ENCODE measurements around the gene MRPL32. TPM values are rescaled to one million over a fixed set of nuclear protein-coding genes. Genes with fewer than 3 reads are reported as not detected.

MRPL32 gene
- total and polyA plus RNA-seq, 2 of the 13 experiments (the other 11 are each of a cell fraction or from before 2014, with no cell fraction given) = 39.0 to 81.2 TPM

- TF ChIP-seq, protein P1, sequence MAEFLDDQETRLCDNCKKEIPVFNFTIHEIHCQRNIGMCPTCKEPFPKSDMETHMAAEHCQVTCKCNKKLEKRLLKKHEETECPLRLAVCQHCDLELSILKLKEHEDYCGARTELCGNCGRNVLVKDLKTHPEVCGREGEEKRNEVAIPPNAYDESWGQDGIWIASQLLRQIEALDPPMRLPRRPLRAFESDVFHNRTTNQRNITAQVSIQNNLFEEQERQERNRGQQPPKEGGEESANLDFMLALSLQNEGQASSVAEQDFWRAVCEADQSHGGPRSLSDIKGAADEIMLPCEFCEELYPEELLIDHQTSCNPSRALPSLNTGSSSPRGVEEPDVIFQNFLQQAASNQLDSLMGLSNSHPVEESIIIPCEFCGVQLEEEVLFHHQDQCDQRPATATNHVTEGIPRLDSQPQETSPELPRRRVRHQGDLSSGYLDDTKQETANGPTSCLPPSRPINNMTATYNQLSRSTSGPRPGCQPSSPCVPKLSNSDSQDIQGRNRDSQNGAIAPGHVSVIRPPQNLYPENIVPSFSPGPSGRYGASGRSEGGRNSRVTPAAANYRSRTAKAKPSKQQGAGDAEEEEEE (CRISPR knock-in tag; IDR thresholded peaks at IDR 0.05; ENCODE audit: borderline replicate concordance) = no peak
These were observed 27.4 kb downstream of the MRPL32 start (continued) for GRCh38 chr7:42959549-42959948.

DNA sequence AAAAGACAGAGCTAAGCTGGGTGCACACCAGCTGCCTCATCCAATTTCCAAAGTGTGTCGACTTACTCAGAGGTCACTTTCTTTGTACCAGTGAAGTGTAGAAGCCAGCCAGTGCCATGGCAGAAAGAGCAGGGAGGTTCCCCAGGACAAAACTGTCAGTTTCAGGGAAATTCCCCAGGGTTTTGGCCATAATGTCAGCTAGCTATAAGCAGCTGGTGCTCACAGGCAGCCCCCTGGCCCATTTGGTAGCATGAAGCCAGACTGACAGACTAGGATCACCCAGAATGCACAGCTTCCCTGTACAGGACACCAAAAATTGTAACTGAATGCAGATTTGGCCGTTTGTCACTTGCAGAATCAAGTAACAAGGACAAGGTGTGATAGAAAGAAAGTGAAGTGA is 28.6 kb downstream of the MRPL32 start:
- Histone ChIP-seq H3K9ac (ENCODE audit: insufficient read depth, low read depth, low read length) (no peak overlapping the region), H2AFZ (ENCODE audit: low read length) (no peak overlapping the region), H3K9me3 (ENCODE audit: low read length) (peaks cover 4% of the 10 kb centered on the region; the same call in 1 of the 2 replicates), H3K4me1 (ENCODE audit: insufficient read depth, low read length) (no peaks in the 10 kb centered on the region), H4K20me1 (ENCODE audit: insufficient read depth, low read length) (no peaks in the 10 kb centered on the region), H3K4me3 (replicated peaks in 1 of 3; ENCODE audit: insufficient read depth in 1 of 3, low read depth in 2 of 3, low read length in 3 of 3) (no peak overlapping the region), H3K27me3 (ENCODE audit: control insufficient read depth in 1 of 2, insufficient read depth in 2 of 2, low read length in 2 of 2) (0 out of 5 replicates have a peak, but pooled peaks cover 0 to 1% of the 10 kb centered on the region in 2 experiments), H3K27ac (ENCODE audit: extremely low read length, insufficient read depth, low read length) (no peak overlapping the region), H3K36me3 (replicated peaks in 1 of 2; ENCODE audit: control insufficient read depth in 1 of 2, insufficient read depth in 2 of 2, low read length in 2 of 2) (no peaks in the 10 kb centered on the region), H3K4me2 (ENCODE audit: low read depth, low read length) (no peak overlapping the region), H3K79me2 (ENCODE audit: insufficient read depth, low read length) (no peaks in the 10 kb centered on the region)
- in situ Hi-C loops (cut with HindIII; ENCODE audit: extremely low pct_ligation_motif_present, low pct_unique_long_range_greater_than_20kb) (no loop called here), intact Hi-C loops (cut with micrococcal nuclease; ENCODE audit: unreplicated experiment) (no loop called here)
- no peak for ATAC-seq
- no peak for TF ChIP-seq ZNF672 (CRISPR knock-in tag; IDR thresholded peaks at IDR 0.05)
- no peak for TF ChIP-seq ZNF597 (CRISPR knock-in tag; IDR thresholded peaks at IDR 0.05)
- DNase-seq (ENCODE audit: low spot score) = no peak
- 0% methylated on average over 2 of the region's 2 CpGs for WGBS (ENCODE audit: low lambda C conversion rate)
- POLR2A ChIA-PET = no interaction called here
- no peak for FAIRE-seq
- BruUV-seq (replicated peaks) = no TSS peak
- CTCF ChIA-PET (ENCODE audit: low intra/inter-chr PET ratio, low total read pairs) = no interaction called here

DNA sequence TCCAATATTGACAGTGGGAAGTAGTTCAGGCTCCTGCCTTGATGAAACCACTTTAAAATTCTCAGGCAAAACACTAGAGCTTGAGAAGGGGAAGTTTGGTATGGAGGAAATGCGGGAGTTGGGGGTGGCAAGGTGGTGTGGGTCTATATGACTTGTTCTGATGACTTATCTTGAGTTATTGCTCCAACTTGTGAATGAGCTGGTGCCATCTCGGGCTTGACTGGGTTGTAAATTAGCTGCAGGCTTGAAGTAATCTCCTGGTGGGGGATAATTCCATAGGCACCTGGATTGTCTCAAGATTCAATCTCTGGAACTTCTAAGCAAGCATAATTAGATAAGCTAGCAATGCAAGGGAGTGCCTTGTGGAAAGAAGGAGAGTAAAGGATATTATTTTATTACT is 29.0 kb downstream of the MRPL32 start:
- no peak overlapping the region for H3K4me2 ChIP-seq (ENCODE audit: low read depth, low read length)
- peaks cover 4% of the 10 kb centered on the region; the same call in 1 of the 2 replicates for H3K9me3 ChIP-seq (ENCODE audit: low read length)
- no peaks in the 10 kb centered on the region for H3K79me2 ChIP-seq (ENCODE audit: insufficient read depth, low read length)
- BruUV-seq (replicated peaks) = no TSS peak
- H2AFZ ChIP-seq (ENCODE audit: low read length) = no peak overlapping the region
- CTCF ChIA-PET (ENCODE audit: low intra/inter-chr PET ratio, low total read pairs) = no interaction called here
- in situ Hi-C loops (cut with HindIII; ENCODE audit: extremely low pct_ligation_motif_present, low pct_unique_long_range_greater_than_20kb) = no loop called here
- 0 out of 5 replicates have a peak, but pooled peaks cover 0 to 1% of the 10 kb centered on the region in 2 experiments for H3K27me3 ChIP-seq (ENCODE audit: control insufficient read depth in 1 of 2, insufficient read depth in 2 of 2, low read length in 2 of 2)
- 0% methylated on average over 2 of the region's 2 CpGs for WGBS (ENCODE audit: low lambda C conversion rate)
- FAIRE-seq (no peak), ATAC-seq (no peak), DNase-seq (ENCODE audit: low spot score) (no peak)
- H3K4me3 ChIP-seq (replicated peaks in 1 of 3; ENCODE audit: insufficient read depth in 1 of 3, low read depth in 2 of 3, low read length in 3 of 3) = no peak overlapping the region
- no peak for TF ChIP-seq CREBL2 (CRISPR knock-in tag; IDR thresholded peaks at IDR 0.05; ENCODE audit: borderline replicate concordance)
- no peak for TF ChIP-seq RARG (CRISPR knock-in tag; IDR thresholded peaks at IDR 0.05; ENCODE audit: low read depth)
- TF ChIP-seq, protein P2, sequence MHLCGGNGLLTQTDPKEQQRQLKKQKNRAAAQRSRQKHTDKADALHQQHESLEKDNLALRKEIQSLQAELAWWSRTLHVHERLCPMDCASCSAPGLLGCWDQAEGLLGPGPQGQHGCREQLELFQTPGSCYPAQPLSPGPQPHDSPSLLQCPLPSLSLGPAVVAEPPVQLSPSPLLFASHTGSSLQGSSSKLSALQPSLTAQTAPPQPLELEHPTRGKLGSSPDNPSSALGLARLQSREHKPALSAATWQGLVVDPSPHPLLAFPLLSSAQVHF (CRISPR knock-in tag; IDR thresholded peaks at IDR 0.05) = no peak
- TF ChIP-seq NCOR1 (IDR thresholded peaks at IDR 0.05; ENCODE audit: borderline replicate concordance, low read length) = no peak
- no peak overlapping the region for H3K27ac ChIP-seq (ENCODE audit: extremely low read length, insufficient read depth, low read length)
- no peak overlapping the region for H3K9ac ChIP-seq (ENCODE audit: insufficient read depth, low read depth, low read length)
- POLR2A ChIA-PET = no interaction called here
- H3K36me3 ChIP-seq (replicated peaks in 1 of 2; ENCODE audit: control insufficient read depth in 1 of 2, insufficient read depth in 2 of 2, low read length in 2 of 2) = no peaks in the 10 kb centered on the region
- intact Hi-C loops (cut with micrococcal nuclease; ENCODE audit: unreplicated experiment) = no loop called here
- H3K4me1 ChIP-seq (ENCODE audit: insufficient read depth, low read length) = no peaks in the 10 kb centered on the region
- H4K20me1 ChIP-seq (ENCODE audit: insufficient read depth, low read length) = no peaks in the 10 kb centered on the region
